Progenitor cell of endocrine pancreas (in vitro differentiated cells): Measurements from ENCODE around the gene TAS2R39. TPM values are rescaled to one million over a fixed set of nuclear protein-coding genes. Genes with fewer than 3 reads are reported as not detected.
"Not testable (repeated sequence)": the region's sequence is repeated elsewhere in the genome, so short reads cannot be mapped to it uniquely, and the experiment has no call there.

ENCODE experiments used
- DNase-seq: peaks from one replicate; pipeline ENCODE4 v3.0.0; 2021; ENCODE audit warnings: low spot score; ENCODE audit not compliant: unreplicated experiment
- H3K27ac Mint-ChIP-seq: 2 replicates; pipeline ENCODE4 v1.8.0; 2021; ENCODE audit warnings: mild to moderate bottlenecking, moderate library complexity, mixed read lengths
- H3K27me3 Mint-ChIP-seq: 2 replicates; pipeline ENCODE4 v1.8.0; 2021; ENCODE audit warnings: mixed read lengths
- H3K36me3 Mint-ChIP-seq: 2 replicates; pipeline ENCODE4 v1.8.0; 2022; ENCODE audit warnings: mixed read lengths; ENCODE audit not compliant: insufficient read depth
- H3K4me1 Mint-ChIP-seq: 2 replicates; pipeline ENCODE4 v1.8.0; 2021; ENCODE audit warnings: low read depth, mixed read lengths
- H3K4me3 Mint-ChIP-seq: 2 replicates; pipeline ENCODE4 v1.8.0; 2021; ENCODE audit warnings: low read depth, mild to moderate bottlenecking, moderate library complexity, mixed read lengths
- H3K9me3 Mint-ChIP-seq: 2 replicates; pipeline ENCODE4 v1.8.0; 2021; ENCODE audit warnings: low read depth, mixed read lengths
- CTCF ChIP-seq: fragments of 200-600 bp; sonication (generic); IDR thresholded peaks from one replicate; pipeline ENCODE4 v1.5.0; 2021; ENCODE audit warnings: antibody characterized with exemption, mild to moderate bottlenecking; ENCODE audit not compliant: unreplicated experiment
- total RNA-seq: library from RNA; stranded (reverse); gene quantifications from 2 replicates; pipeline ENCODE4 v1.2.1, GENCODE V29; 2021

TAS2R39 gene
- total RNA-seq, 1 donor from 2014 or later: not detected

- H3K4me3 Mint-ChIP-seq: no peak overlapping the region
These were observed 11.5 kb upstream of the TAS2R39 start for GRCh38 chr7:143171697-143172096.

GRCh38 chr7:143172354-143172753, 10.9 kb upstream of the TAS2R39 start:
- no peaks in the 10 kb centered on the region for H3K27me3 Mint-ChIP-seq
- no peak for DNase-seq
- H3K4me1 Mint-ChIP-seq: no peaks in the 10 kb centered on the region
- no peak overlapping the region for H3K4me3 Mint-ChIP-seq
- H3K36me3 Mint-ChIP-seq: peaks cover under 1% of the 10 kb centered on the region
- peaks cover 2% of the 10 kb centered on the region for H3K9me3 Mint-ChIP-seq
- TF ChIP-seq CTCF: no peak
- H3K27ac Mint-ChIP-seq: no peak overlapping the region

More at GRCh38 chr7:143171697-143172096, 11.5 kb upstream of the TAS2R39 start:
- Mint-ChIP-seq H3K27ac (no peak overlapping the region), H3K27me3 (no peaks in the 10 kb centered on the region), H3K4me1 (no peaks in the 10 kb centered on the region), H3K36me3 (peaks cover 1% of the 10 kb centered on the region), H3K9me3 (peaks cover under 1% of the 10 kb centered on the region)
- no peak for TF ChIP-seq CTCF
- no peak for DNase-seq

- H3K36me3 Mint-ChIP-seq: no peaks in the 10 kb centered on the region
- no peaks in the 10 kb centered on the region for H3K4me1 Mint-ChIP-seq
- H3K27me3 Mint-ChIP-seq: no peaks in the 10 kb centered on the region
- H3K9me3 Mint-ChIP-seq: peaks cover 14% of the 10 kb centered on the region
- TF ChIP-seq CTCF: no peak
- no peak overlapping the region for H3K27ac Mint-ChIP-seq
- no peak overlapping the region for H3K4me3 Mint-ChIP-seq
- no peak for DNase-seq
These were observed 7.1 kb upstream of the TAS2R39 start for GRCh38 chr7:143176128-143176527.

GRCh38 chr7:143177374-143178119, 5.7 kb upstream of the TAS2R39 start:
- no peaks in the 10 kb centered on the region for H3K4me1 Mint-ChIP-seq
- H3K9me3 Mint-ChIP-seq: peaks cover 14% of the 10 kb centered on the region
- H3K4me3 Mint-ChIP-seq: no peak overlapping the region
- H3K27ac Mint-ChIP-seq: no peak overlapping the region
- TF ChIP-seq CTCF: no peak
- no peaks in the 10 kb centered on the region for H3K27me3 Mint-ChIP-seq
- no peaks in the 10 kb centered on the region for H3K36me3 Mint-ChIP-seq
- no peak for DNase-seq

GRCh38 chr7:143180771-143181170, 2.4 kb upstream of the TAS2R39 start:
- not testable (repeated sequence) for H3K4me1 Mint-ChIP-seq, H3K27ac Mint-ChIP-seq, H3K4me3 Mint-ChIP-seq, H3K36me3 Mint-ChIP-seq, DNase-seq, H3K27me3 Mint-ChIP-seq
- peaks cover 14% of the 10 kb centered on the region for H3K9me3 Mint-ChIP-seq

- TF ChIP-seq CTCF: no peak
- H3K9me3 Mint-ChIP-seq: peaks cover 14% of the 10 kb centered on the region
- no peaks in the 10 kb centered on the region for H3K4me1 Mint-ChIP-seq
- no peak overlapping the region for H3K27ac Mint-ChIP-seq
- no peak for DNase-seq
- no peak overlapping the region for H3K4me3 Mint-ChIP-seq
- H3K36me3 Mint-ChIP-seq: no peaks in the 10 kb centered on the region
- no peaks in the 10 kb centered on the region for H3K27me3 Mint-ChIP-seq
These were observed 1.9 kb upstream of the TAS2R39 start for GRCh38 chr7:143181349-143181748.
